Measurements from ENCODE around the gene C1S.

DNA sequence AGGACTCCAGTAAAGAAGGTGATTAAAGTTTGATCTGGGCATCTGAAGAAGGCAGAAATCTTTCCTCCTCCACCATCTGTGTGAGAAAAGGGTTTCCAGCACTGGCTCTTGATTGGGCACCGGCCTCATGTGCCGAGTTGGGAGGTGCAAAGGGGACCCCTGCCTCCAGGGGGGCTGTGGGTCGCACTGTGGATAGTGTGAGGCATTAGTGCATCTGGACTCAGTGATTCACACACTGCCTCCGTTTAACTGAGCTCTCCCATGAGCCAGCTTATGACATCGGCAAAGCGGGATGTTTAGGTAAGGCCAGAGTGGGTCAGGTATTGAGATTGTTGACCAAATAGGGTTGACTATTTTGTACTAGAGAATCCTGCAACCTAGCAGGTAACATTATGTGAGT lies 8.9 kb downstream of the C1S start:
- TF ChIP-seq CTCF (IDR thresholded peaks at IDR 0.05) (no peak), POLR2A (IDR thresholded peaks at IDR 0.05) (no peak)

Data from lower leg skin (tissue), 3 donors.